ENCODE data around the gene TM9SF4. TPM values are rescaled to one million over a fixed set of nuclear protein-coding genes. Genes with fewer than 3 reads are reported as not detected.

TM9SF4 gene
- total RNA-seq, 2 experiments from 2014 or later = 22.4 to 24.5 TPM

DNA sequence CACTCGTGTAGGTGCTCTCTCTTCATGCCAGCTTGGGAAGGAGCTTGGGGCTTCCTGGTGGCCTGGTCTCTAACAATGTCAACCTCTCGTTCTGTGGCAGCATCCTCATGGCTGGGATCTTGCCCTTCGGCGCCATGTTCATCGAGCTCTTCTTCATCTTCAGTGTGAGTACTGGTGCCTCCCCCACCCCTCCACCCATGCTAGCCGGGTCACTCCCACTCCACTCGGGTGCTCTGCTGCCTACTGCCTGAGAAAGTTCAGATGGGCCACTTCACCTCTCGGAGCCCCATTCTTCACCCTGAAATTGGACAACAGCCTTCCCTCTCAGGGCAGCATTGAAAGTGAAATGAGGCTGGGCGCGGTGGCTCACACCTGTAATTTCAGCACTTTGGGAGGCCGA is 48.8 kb downstream of the TM9SF4 start:
- no peaks in the 10 kb centered on the region for H3K27me3 ChIP-seq (ENCODE audit: control insufficient read depth in 1 of 2, insufficient read depth in 2 of 2, low read length in 2 of 2)

DNA sequence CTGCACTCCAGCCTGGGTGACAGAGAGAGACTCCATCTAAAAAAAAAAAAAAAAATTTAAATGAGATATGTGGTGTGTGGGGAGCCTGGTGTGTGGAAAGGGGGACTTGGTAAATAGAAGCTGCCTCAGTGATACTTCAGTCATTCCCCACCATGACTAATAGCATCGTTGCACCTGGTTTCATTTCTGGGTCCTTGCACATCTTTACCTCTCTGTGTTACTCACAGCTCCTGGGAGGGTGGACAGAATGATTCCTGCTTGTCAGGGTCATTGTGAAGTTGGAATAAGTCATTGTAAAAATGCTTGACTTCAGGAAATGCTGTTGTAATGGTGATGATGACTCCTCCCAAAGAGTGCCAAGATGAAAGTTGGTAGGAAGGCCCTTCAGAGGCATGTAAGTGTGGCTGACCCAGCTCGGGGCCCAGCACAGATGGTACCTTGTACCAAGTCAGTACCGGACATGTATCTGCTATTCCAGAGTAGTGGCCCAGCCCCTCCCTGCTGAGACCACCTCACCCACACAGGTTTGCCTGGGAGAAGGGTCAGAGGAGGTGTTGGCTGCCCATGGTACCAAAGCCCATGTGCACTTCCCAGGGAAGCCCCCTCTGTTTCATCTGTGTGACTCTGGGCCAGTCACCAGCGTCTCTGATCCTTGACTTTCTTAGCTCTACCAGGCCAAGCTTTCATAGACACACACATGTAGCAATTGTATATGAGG is 49.6 kb downstream of the TM9SF4 start:
- ATAC-seq (ENCODE audit: poor library complexity) (no peak), DNase-seq (no peak)
- TF ChIP-seq, protein P1, sequence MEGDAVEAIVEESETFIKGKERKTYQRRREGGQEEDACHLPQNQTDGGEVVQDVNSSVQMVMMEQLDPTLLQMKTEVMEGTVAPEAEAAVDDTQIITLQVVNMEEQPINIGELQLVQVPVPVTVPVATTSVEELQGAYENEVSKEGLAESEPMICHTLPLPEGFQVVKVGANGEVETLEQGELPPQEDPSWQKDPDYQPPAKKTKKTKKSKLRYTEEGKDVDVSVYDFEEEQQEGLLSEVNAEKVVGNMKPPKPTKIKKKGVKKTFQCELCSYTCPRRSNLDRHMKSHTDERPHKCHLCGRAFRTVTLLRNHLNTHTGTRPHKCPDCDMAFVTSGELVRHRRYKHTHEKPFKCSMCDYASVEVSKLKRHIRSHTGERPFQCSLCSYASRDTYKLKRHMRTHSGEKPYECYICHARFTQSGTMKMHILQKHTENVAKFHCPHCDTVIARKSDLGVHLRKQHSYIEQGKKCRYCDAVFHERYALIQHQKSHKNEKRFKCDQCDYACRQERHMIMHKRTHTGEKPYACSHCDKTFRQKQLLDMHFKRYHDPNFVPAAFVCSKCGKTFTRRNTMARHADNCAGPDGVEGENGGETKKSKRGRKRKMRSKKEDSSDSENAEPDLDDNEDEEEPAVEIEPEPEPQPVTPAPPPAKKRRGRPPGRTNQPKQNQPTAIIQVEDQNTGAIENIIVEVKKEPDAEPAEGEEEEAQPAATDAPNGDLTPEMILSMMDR (IDR thresholded peaks at IDR 0.05) = no peak
- intact Hi-C loops (cut with DNase I, micrococcal nuclease) = no loop called here
- H3K36me3 Mint-ChIP-seq (ENCODE audit: low read depth) = peaks cover 89% of the 10 kb centered on the region
- Histone ChIP-seq H3K36me3 (ENCODE audit: insufficient read depth, low read length) (peaks cover 64% of the 10 kb centered on the region), H3K27ac (ENCODE audit: low read depth in 1 of 2, low read length in 2 of 2) (no peak overlapping the region), H3K4me1 (ENCODE audit: insufficient read depth, low read length) (no peaks in the 10 kb centered on the region), H3K27me3 (ENCODE audit: control insufficient read depth in 1 of 2, insufficient read depth in 2 of 2, low read length in 2 of 2) (no peaks in the 10 kb centered on the region), H3K4me3 (ENCODE audit: low read length) (no peak overlapping the region), H3K9me3 (ENCODE audit: control insufficient read depth in 1 of 2, insufficient read depth in 1 of 2, low read length in 2 of 2) (no peaks in the 10 kb centered on the region)
- no peaks in the 10 kb centered on the region for H3K9me3 Mint-ChIP-seq
- H3K27ac Mint-ChIP-seq = no peak overlapping the region
- CTCF ChIA-PET = no interaction called here
- H3K27me3 Mint-ChIP-seq = no peaks in the 10 kb centered on the region
- no peak overlapping the region for H3K4me3 Mint-ChIP-seq
- POLR2A ChIA-PET = no interaction called here
- H3K4me1 Mint-ChIP-seq (ENCODE audit: low read depth) = no peaks in the 10 kb centered on the region

More for the DNA sequence above, 48.8 kb downstream of the TM9SF4 start:
- ATAC-seq (ENCODE audit: poor library complexity) (no peak), DNase-seq (no peak)
- Histone ChIP-seq H3K9me3 (ENCODE audit: control insufficient read depth in 1 of 2, insufficient read depth in 1 of 2, low read length in 2 of 2) (no peaks in the 10 kb centered on the region), H3K4me1 (ENCODE audit: insufficient read depth, low read length) (no peaks in the 10 kb centered on the region), H3K4me3 (ENCODE audit: low read length) (no peak overlapping the region), H3K36me3 (ENCODE audit: insufficient read depth, low read length) (peaks cover 65% of the 10 kb centered on the region), H3K27ac (ENCODE audit: low read depth in 1 of 2, low read length in 2 of 2) (no peak overlapping the region)
- intact Hi-C loops (cut with DNase I, micrococcal nuclease) = no loop called here
- ChIA-PET POLR2A (no interaction called here), CTCF (no interaction called here)
- Mint-ChIP-seq H3K4me1 (ENCODE audit: low read depth) (no peaks in the 10 kb centered on the region), H3K27ac (no peak overlapping the region), H3K4me3 (no peak overlapping the region), H3K36me3 (ENCODE audit: low read depth) (peaks cover 86% of the 10 kb centered on the region), H3K9me3 (no peaks in the 10 kb centered on the region), H3K27me3 (no peaks in the 10 kb centered on the region)
- TF ChIP-seq, protein P1 (IDR thresholded peaks at IDR 0.05) = no peak

- DNase-seq (no peak), ATAC-seq (ENCODE audit: poor library complexity) (no peak)
- Mint-ChIP-seq H3K36me3 (ENCODE audit: low read depth) (peaks cover 91% of the 10 kb centered on the region), H3K9me3 (no peaks in the 10 kb centered on the region), H3K27ac (no peak overlapping the region), H3K27me3 (no peaks in the 10 kb centered on the region), H3K4me3 (no peak overlapping the region), H3K4me1 (ENCODE audit: low read depth) (no peaks in the 10 kb centered on the region)
- Histone ChIP-seq H3K36me3 (ENCODE audit: insufficient read depth, low read length) (peaks cover 71% of the 10 kb centered on the region), H3K4me3 (ENCODE audit: low read length) (no peak overlapping the region), H3K27ac (ENCODE audit: low read depth in 1 of 2, low read length in 2 of 2) (no peak overlapping the region), H3K27me3 (ENCODE audit: control insufficient read depth in 1 of 2, insufficient read depth in 2 of 2, low read length in 2 of 2) (no peaks in the 10 kb centered on the region), H3K4me1 (ENCODE audit: insufficient read depth, low read length) (no peaks in the 10 kb centered on the region), H3K9me3 (ENCODE audit: control insufficient read depth in 1 of 2, insufficient read depth in 1 of 2, low read length in 2 of 2) (no peaks in the 10 kb centered on the region)
- CTCF ChIA-PET = no interaction called here
- TF ChIP-seq, protein P1 (IDR thresholded peaks at IDR 0.05) = no peak
- POLR2A ChIA-PET = no interaction called here
- intact Hi-C loops (cut with DNase I, micrococcal nuclease) = no loop called here
These were observed 50.3 kb downstream of the TM9SF4 start for GRCh38 chr20:32159766-32160221.

Data from CD4-positive, alpha-beta T cell (primary cell).